GM19452 (cell line): ENCODE data around the gene SPAG17.

Source experiments
- ATAC-seq: cut with Tn5 transposase; IDR thresholded peaks from one replicate; pipeline ENCODE4 v1.9.1; 2021; ENCODE audit not compliant: unreplicated experiment

SPAG17 gene

GRCh38 chr1:117919376-117919775 is 265.7 kb downstream of the SPAG17 start:
- no peak for ATAC-seq

DNA sequence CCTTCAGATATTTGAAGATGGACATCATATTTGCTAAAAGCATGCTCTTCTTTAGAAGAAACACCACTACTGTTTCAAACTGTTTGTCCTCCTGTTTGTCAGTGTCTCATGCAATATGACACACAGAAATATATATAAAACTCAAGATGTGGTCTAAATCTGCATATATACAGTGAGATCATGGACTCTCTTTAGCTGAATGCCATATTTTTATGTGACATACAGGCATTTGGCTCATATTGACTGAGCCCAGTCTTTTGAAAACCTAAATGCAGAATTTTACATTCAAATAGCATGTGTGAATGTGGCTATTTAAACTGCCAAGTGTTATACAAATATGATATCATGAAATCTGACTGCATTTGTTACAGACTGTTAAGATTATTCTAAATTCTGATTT is 274.0 kb downstream of the SPAG17 start:
- ATAC-seq, result no peak

DNA sequence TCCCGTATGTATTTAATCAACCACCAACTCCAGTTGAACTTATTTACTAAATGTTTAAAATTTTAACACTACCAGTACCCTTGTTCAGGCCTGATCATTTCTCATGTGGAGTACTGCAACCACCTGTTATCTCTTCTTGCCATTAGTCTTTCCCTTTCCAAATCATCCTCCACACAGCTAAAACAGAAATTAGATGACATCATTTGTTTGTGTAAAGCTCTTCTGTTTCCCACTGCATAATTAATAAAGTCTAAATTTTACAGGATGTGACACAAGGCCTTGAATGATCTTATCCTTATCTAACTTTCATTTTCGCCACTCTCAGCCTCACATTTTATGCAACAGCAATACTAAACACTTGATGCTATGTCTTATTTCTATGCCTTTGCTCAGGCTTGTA is 280.0 kb downstream of the SPAG17 start:
- no peak for ATAC-seq

DNA sequence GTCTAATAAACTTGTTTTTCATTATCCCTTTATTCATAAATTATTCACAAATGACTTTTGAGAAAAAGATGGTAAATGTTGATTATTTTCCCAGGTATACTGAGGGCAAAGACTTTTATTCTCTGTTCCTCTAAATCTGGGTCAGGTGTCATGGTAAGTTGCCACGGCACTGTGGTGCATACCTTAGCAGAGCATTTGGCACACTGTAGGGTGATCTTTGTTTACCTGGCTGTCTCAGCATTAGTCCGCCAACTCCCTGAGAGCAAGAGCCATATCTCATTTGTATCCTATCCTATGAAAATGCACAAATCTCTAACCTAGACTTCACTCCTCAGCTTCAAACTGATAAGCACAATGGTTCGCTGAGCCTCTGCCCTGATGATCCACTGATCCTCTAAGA is 280.5 kb downstream of the SPAG17 start:
- ATAC-seq, result no peak
